Measurements from ENCODE around the gene SLC39A9. TPM values are rescaled to one million over a fixed set of nuclear protein-coding genes. Genes with fewer than 3 reads are reported as not detected.

SLC39A9 gene
- total RNA-seq, 1 experiment from 2014 or later = 63.4 TPM

GRCh38 chr14:69366761-69367160 is 31.7 kb upstream of the SLC39A9 start:
- intact Hi-C loops (cut with micrococcal nuclease; ENCODE audit: unreplicated experiment) (no loop called here), in situ Hi-C loops (cut with HindIII; ENCODE audit: low pct_unique_long_range_greater_than_20kb, low sequenced_read_pairs) (no loop called here)
- Histone ChIP-seq H3K27ac (ENCODE audit: low read length) (no peak overlapping the region), H3K4me1 (ENCODE audit: control insufficient read depth, insufficient read depth, low read length) (no peaks in the 10 kb centered on the region), H3K9me3 (ENCODE audit: control insufficient read depth, insufficient read depth, low read depth, low read length) (no peaks in the 10 kb centered on the region), H3K4me3 (ENCODE audit: low read depth in 2 of 2, low read length in 2 of 2) (no peak overlapping the region), H3K27me3 (ENCODE audit: control insufficient read depth, insufficient read depth, low read length) (no peaks in the 10 kb centered on the region), H3K36me3 (ENCODE audit: control insufficient read depth, insufficient read depth, low read length) (no peaks in the 10 kb centered on the region)
- no peak for TF ChIP-seq TCF7L2 (IDR thresholded peaks at IDR 0.05; ENCODE audit: low read depth, low read length)
- no peak for TF ChIP-seq SIN3A (IDR thresholded peaks at IDR 0.05; ENCODE audit: borderline replicate concordance, insufficient read depth, low read depth, low read length)
- TF ChIP-seq REST (IDR thresholded peaks at IDR 0.05; ENCODE audit: insufficient read depth in 1 of 2, low read depth in 2 of 2, low read length in 1 of 2) = no peak
- TF ChIP-seq POLR2AphosphoS5 (IDR thresholded peaks at IDR 0.05; ENCODE audit: low read depth, low read length) = no peak
- TF ChIP-seq CTCF (IDR thresholded peaks at IDR 0.05) = no peak
- DNase-seq (ENCODE audit: low read depth, low spot score) = no peak
- POLR2A ChIA-PET = no interaction called here
- no peak for ATAC-seq
- BruUV-seq (replicated peaks) = no TSS peak
- CTCF ChIA-PET = interaction anchor here (0.7 to 1.2 kb wide), 2 partner anchors 9 to 94 kb away, joined by 3 to 4 read pairs; no protein-coding TSS in a partner anchor

GRCh38 chr14:69368381-69368780 is 30.1 kb upstream of the SLC39A9 start:
- no peak overlapping the region for H3K4me3 ChIP-seq (ENCODE audit: low read depth in 2 of 2, low read length in 2 of 2)
- H3K27me3 ChIP-seq (ENCODE audit: control insufficient read depth, insufficient read depth, low read length) = no peaks in the 10 kb centered on the region
- CTCF ChIA-PET = no interaction called here
- DNase-seq (ENCODE audit: low read depth, low spot score) (no peak), ATAC-seq (no peak)
- no peak for TF ChIP-seq SIN3A (IDR thresholded peaks at IDR 0.05; ENCODE audit: borderline replicate concordance, insufficient read depth, low read depth, low read length)
- TF ChIP-seq CTCF (IDR thresholded peaks at IDR 0.05) = no peak
- TF ChIP-seq TCF7L2 (IDR thresholded peaks at IDR 0.05; ENCODE audit: low read depth, low read length) = no peak
- TF ChIP-seq REST (IDR thresholded peaks at IDR 0.05; ENCODE audit: insufficient read depth in 1 of 2, low read depth in 2 of 2, low read length in 1 of 2) = no peak
- TF ChIP-seq POLR2AphosphoS5 (IDR thresholded peaks at IDR 0.05; ENCODE audit: low read depth, low read length) = no peak
- H3K9me3 ChIP-seq (ENCODE audit: control insufficient read depth, insufficient read depth, low read depth, low read length) = no peaks in the 10 kb centered on the region
- H3K4me1 ChIP-seq (ENCODE audit: control insufficient read depth, insufficient read depth, low read length) = no peaks in the 10 kb centered on the region
- in situ Hi-C loops (cut with HindIII; ENCODE audit: low pct_unique_long_range_greater_than_20kb, low sequenced_read_pairs) = no loop called here
- BruUV-seq (replicated peaks) = no TSS peak
- H3K36me3 ChIP-seq (ENCODE audit: control insufficient read depth, insufficient read depth, low read length) = no peaks in the 10 kb centered on the region
- POLR2A ChIA-PET = no interaction called here
- intact Hi-C loops (cut with micrococcal nuclease; ENCODE audit: unreplicated experiment) = no loop called here
- H3K27ac ChIP-seq (ENCODE audit: low read length) = no peak overlapping the region

All from Panc1 (cell line).